ENCODE data around the gene CCHCR1.
A peak's percentile ranks its signal among the peaks of the same experiment; 100 is the strongest.
"Not testable (repeated sequence)": the region's sequence is repeated elsewhere in the genome, so short reads cannot be mapped to it uniquely, and the experiment has no call there.

CCHCR1 gene

DNA sequence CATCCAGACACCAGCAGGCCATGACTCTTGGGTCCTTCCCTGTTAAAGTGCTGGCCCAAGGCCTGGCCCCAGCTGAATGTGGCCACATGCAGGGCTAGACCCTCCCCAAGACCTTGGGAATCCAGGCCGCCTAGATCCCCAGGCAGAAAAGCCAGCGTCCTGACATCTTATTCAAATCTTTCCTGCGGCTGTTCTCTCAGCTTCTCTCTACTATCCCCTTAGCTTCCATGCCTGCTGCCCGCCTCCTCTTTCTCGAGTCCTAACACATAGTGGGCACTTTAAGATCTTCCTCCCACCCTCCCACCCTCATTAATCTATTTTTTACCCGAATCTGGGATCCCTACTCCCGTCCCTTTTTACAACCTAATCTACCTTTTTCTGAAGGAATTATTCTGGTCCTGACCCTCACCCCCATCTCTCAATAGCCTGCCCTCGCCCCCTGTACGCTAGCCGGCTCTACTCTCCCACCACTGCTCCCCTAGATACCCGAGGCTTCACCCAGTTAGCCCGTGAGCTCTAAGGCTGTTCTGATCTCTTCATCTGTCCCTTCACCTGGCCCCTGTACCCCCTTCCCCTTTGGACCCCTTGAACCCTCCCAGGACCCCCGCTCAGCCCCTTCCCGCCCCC is at the start of gene CCHCR1:
Gene CCHCR1, minus strand, starts transcription at position 290 of the 627 bp plus-strand sequence. Its CDS starts 202 bp downstream, at position 88.
- DNase-seq (ENCODE audit: low spot score): no peak

DNA sequence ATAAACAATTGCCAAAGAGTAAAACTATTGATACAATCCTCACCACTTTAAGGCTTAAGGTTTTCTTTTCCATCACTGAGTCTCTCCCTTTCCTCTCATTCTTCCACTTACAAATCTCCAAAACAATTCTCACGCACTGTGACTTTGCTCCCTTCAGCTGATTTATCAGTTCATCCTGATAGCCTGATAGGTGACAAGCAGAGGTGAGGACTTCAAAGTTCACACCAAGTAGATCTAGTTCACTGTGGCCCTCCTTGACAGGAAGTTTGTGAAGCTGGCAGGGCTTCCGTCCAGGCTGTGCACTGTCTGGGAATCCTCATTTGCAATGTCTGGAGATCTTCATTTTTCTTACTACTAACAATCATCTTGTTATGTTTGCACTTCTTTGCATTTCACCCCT is 48.0 kb upstream of the CCHCR1 start:
- no peak for DNase-seq (ENCODE audit: low spot score)

DNA sequence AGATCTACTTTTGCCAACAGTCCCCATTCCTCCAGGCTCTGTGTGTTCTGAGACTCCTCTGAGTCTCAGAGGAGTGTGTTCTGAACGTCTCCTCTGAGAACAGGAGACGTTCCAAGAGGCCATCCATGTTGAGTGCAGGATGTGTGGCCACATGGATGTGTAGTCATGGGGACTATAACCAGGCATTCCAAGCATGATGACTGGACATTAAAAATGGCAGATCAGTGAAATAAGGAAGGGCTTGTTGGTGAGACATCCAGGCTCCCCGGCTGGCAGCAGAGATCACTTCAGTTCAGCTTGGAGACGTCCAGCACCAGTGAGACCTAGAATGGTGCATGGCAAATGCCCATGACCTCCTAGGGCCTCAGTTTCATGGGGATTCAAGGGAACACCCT is 47.1 kb upstream of the CCHCR1 start:
- DNase-seq (ENCODE audit: low spot score): no peak

GRCh38 chr6:31203345-31203979 is 45.9 kb upstream of the CCHCR1 start:
- peak; percentile 47 for DNase-seq (ENCODE audit: low spot score)

GRCh38 chr6:31202259-31203166 is 44.9 kb upstream of the CCHCR1 start:
- peak; percentile 19 for DNase-seq (ENCODE audit: low spot score)

DNA sequence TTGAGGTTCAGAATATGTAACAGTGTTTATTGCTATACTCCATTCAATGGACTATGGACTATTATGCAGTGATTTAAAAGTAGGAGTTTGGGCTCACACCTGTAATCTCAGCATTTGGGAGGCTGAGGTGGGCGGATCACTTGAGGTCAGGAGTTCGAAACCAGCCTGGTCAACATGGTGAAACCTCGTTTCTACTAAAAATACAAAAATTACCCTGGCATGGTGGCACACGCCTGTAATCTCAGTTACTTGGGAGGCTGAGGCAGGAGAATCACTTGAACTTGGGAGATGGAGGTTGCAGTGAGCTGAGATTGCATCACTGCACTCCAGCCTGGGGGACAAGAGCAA is 41.5 kb upstream of the CCHCR1 start:
- not testable (repeated sequence) for DNase-seq (ENCODE audit: low spot score)

- peak; percentile 92 for DNase-seq (ENCODE audit: low spot score)
These were observed 40.1 kb upstream of the CCHCR1 start for GRCh38 chr6:31197559-31198305.

DNA sequence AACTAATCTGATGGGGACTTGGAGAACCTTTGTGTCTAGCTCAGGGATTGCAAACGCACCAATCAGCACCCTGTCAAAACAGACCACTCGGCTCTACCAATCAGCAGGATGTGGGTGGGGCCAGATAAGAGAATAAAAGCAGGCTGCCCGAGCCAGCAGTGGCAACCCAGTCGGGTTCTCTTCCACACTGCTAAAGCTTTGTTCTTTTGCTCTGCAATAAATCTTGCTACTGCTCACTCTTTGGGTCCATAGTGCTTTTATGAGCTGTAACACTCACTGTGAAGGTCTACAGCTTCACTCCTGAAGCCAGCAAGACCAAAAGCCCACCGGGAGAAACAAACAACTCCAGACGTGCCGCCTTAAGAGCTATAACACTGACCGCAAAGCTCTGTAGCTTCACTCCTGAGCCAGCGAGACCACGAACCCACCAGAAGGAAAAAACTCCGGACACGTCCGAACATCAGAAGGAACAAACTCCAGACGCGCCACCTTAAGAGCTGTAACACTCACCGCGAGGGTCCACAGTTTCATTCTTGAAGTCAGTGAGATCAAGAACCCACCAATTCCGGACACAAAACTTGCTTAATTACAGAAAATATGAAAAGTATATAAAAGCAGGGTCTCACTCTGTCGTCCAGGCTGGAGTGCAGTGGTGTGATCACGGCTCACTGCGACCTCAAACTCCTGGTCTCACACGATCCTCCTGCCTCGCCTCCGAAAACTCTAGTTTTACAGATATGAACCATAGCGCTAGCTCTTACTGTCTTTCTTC is 38.8 kb upstream of the CCHCR1 start:
- DNase-seq (ENCODE audit: low spot score): not testable (repeated sequence)

GRCh38 chr6:31195308-31195979 is 37.8 kb upstream of the CCHCR1 start:
- DNase-seq (ENCODE audit: low spot score): not testable (repeated sequence)

DNA sequence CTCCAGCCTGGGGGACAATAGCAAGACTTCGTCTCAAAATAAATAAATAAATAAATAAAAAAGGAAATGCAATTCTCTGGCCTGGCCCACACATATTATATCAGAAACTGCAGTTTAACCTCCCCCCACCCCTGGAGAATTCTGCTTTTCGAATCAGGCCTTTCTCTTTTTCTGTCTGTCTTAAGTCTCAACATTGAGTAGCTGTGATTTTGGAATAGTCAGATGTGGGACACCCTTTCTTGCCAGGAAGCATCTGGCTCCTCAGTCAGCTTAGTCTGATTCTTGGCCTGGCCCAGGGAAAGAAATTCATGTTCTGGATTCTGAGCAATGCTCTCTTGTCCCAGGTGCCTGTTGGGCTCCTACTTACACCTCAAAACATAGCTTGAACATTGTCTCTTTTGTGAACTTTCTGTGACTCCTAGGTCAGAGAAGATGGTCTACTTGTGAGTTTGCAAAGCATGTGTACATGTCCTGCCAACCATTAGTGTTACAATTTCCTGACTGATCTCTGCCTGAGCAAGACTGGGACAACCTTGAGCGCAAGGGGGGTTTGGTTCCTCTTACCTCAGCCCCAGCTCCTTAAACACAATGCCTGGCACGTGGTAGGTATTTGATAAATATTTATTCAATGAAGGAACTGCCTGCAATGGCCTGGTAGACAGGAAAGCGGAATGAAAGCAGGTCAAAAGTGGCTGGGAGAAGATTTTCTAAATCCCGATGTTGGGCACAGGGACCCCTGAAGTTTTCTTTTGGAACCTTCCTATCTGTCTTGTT is 36.6 kb upstream of the CCHCR1 start:
- DNase-seq (ENCODE audit: low spot score): no peak

GRCh38 chr6:31193206-31193605 is 35.6 kb upstream of the CCHCR1 start:
- DNase-seq (ENCODE audit: low spot score): no peak

GRCh38 chr6:31192431-31193105 is 35.0 kb upstream of the CCHCR1 start:
- DNase-seq (ENCODE audit: low spot score): peak; percentile 50

DNA sequence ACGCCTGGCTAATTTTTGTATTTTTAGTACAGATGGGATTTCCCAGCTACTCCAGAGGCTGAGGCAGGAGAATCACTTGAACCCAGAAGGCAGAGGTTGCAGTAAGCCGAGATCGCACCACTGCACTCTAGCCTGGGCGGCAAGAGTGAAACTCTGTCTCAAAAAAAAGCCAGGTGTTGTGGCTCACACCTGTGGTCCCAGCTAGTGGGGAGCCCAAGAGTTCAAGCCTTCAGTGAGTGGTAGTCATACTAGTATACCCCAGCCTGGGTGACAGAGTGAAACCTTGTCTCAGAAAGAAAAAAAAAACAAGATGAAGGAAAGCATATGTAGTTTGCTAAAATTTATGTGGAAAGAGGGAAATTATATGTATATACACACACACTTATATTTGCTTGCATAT is 32.9 kb upstream of the CCHCR1 start:
- DNase-seq (ENCODE audit: low spot score): no peak

- not testable (repeated sequence) for DNase-seq (ENCODE audit: low spot score)
These were observed 31.6 kb upstream of the CCHCR1 start for GRCh38 chr6:31189223-31189622.

DNA sequence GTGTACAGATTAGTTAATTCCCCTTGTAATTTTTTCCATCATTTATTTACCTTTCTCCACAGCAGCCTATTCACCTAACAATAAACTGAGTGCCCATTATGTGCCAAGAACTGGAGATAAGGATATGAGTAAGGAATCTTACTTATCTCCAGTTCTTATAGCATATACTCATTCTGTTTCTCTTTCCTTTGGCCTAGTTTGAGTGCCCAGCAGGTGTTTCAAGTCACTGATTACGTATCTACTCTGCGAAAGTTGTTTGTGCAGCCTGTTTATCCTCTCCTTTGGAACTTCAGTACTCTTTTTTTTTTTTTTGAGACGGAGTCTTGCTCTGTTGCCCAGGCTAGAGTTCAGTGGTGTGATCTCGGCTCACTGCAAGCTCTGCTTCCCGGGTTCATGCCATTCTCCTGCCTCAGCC is 30.2 kb upstream of the CCHCR1 start:
- no peak for DNase-seq (ENCODE audit: low spot score)

GRCh38 chr6:31186052-31186734 is 28.6 kb upstream of the CCHCR1 start:
- no peak for DNase-seq (ENCODE audit: low spot score)

DNA sequence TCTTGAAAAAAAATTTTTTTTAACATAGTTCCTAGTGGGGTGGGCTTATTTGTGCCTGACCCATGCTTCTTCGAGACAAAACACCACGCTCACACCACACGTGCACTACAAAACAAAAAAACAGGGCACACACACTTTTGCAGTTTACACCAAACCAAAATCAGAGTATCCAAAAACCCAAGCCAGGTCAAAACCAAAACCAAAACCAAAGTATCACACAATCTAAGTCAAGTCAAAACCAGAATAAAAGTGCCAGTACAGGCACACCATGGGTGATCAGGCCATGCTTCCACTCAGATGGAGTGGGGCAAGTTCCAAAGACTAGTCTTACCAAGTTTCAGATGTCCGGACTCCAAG is 28.1 kb upstream of the CCHCR1 start:
- DNase-seq (ENCODE audit: low spot score): not testable (repeated sequence)

GRCh38 chr6:31183859-31184258 is 26.3 kb upstream of the CCHCR1 start:
- DNase-seq (ENCODE audit: low spot score): not testable (repeated sequence)

- not testable (repeated sequence) for DNase-seq (ENCODE audit: low spot score)
These were observed 25.7 kb upstream of the CCHCR1 start for GRCh38 chr6:31183287-31183686.
